ENCODE results near the gene AUH.

AUH gene

DNA sequence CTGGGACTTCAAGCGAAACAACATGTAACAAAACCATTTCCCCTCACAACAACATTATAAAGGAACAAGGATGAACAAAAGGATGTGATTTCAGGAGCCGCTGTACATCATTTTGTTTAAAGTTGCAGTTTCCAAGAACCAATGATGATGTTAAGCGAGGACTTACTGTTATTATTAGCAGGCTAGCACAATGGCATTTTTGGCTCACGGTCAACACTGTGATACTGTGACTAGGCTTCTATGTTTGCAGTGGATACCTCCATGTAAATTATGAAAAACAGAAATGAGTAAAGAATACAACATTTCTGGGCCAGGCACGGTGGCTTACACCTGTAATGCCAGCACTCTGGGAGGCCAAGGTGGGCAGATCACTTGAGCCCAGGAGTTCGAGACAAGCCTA lies 113.0 kb downstream of the AUH start:
- no peak for DNase-seq (ENCODE audit: low read depth in 1 of 2, low spot score in 1 of 2)
- no peak for TF ChIP-seq POLR2AphosphoS5 (IDR thresholded peaks at IDR 0.05; ENCODE audit: low read depth)
- no peak for TF ChIP-seq GABPA (IDR thresholded peaks at IDR 0.05; ENCODE audit: low read depth)
- Histone ChIP-seq H3K27ac (replicated peaks) (no peak overlapping the region), H3K4me3 (replicated peaks; ENCODE audit: insufficient read depth, low read length) (no peak overlapping the region), H3K27me3 (ENCODE audit: insufficient read depth, poor library complexity, severe bottlenecking) (no peaks in the 10 kb centered on the region)

DNA sequence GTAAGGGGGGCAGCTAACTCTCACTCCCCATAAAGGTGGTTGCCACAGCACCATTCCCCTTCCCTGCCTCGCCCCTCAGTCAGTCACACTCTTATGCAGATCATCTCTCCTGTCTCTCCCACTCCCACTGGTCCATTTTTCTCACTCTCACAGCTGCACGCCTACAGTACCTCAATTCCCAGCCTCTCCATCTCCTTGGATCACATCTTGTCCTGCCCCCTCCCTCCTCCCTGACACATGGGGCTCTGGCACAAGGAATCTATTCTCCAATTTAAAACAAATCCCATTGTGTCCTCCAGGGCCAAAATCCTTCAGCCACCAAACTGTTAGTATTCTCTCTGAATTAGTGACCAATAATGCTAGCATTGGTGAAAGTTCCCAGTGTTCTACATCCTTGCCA lies 114.4 kb downstream of the AUH start:
- Histone ChIP-seq H3K27ac (replicated peaks) (no peak overlapping the region), H3K4me3 (replicated peaks; ENCODE audit: insufficient read depth, low read length) (no peak overlapping the region), H3K27me3 (ENCODE audit: insufficient read depth, poor library complexity, severe bottlenecking) (no peaks in the 10 kb centered on the region)
- TF ChIP-seq POLR2AphosphoS5 (IDR thresholded peaks at IDR 0.05; ENCODE audit: low read depth): no peak
- TF ChIP-seq, protein P1, sequence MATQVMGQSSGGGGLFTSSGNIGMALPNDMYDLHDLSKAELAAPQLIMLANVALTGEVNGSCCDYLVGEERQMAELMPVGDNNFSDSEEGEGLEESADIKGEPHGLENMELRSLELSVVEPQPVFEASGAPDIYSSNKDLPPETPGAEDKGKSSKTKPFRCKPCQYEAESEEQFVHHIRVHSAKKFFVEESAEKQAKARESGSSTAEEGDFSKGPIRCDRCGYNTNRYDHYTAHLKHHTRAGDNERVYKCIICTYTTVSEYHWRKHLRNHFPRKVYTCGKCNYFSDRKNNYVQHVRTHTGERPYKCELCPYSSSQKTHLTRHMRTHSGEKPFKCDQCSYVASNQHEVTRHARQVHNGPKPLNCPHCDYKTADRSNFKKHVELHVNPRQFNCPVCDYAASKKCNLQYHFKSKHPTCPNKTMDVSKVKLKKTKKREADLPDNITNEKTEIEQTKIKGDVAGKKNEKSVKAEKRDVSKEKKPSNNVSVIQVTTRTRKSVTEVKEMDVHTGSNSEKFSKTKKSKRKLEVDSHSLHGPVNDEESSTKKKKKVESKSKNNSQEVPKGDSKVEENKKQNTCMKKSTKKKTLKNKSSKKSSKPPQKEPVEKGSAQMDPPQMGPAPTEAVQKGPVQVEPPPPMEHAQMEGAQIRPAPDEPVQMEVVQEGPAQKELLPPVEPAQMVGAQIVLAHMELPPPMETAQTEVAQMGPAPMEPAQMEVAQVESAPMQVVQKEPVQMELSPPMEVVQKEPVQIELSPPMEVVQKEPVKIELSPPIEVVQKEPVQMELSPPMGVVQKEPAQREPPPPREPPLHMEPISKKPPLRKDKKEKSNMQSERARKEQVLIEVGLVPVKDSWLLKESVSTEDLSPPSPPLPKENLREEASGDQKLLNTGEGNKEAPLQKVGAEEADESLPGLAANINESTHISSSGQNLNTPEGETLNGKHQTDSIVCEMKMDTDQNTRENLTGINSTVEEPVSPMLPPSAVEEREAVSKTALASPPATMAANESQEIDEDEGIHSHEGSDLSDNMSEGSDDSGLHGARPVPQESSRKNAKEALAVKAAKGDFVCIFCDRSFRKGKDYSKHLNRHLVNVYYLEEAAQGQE (IDR thresholded peaks at IDR 0.05; ENCODE audit: insufficient replicate concordance, low read depth): no peak
- TF ChIP-seq SPI1 (IDR thresholded peaks at IDR 0.05; ENCODE audit: borderline replicate concordance, low read depth): no peak
- TF ChIP-seq, protein P2, sequence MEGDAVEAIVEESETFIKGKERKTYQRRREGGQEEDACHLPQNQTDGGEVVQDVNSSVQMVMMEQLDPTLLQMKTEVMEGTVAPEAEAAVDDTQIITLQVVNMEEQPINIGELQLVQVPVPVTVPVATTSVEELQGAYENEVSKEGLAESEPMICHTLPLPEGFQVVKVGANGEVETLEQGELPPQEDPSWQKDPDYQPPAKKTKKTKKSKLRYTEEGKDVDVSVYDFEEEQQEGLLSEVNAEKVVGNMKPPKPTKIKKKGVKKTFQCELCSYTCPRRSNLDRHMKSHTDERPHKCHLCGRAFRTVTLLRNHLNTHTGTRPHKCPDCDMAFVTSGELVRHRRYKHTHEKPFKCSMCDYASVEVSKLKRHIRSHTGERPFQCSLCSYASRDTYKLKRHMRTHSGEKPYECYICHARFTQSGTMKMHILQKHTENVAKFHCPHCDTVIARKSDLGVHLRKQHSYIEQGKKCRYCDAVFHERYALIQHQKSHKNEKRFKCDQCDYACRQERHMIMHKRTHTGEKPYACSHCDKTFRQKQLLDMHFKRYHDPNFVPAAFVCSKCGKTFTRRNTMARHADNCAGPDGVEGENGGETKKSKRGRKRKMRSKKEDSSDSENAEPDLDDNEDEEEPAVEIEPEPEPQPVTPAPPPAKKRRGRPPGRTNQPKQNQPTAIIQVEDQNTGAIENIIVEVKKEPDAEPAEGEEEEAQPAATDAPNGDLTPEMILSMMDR (IDR thresholded peaks at IDR 0.05; ENCODE audit: insufficient read depth, low read length): no peak
- TF ChIP-seq GABPA (IDR thresholded peaks at IDR 0.05; ENCODE audit: low read depth): no peak
- DNase-seq (ENCODE audit: low read depth in 1 of 2, low spot score in 1 of 2): no peak

DNA sequence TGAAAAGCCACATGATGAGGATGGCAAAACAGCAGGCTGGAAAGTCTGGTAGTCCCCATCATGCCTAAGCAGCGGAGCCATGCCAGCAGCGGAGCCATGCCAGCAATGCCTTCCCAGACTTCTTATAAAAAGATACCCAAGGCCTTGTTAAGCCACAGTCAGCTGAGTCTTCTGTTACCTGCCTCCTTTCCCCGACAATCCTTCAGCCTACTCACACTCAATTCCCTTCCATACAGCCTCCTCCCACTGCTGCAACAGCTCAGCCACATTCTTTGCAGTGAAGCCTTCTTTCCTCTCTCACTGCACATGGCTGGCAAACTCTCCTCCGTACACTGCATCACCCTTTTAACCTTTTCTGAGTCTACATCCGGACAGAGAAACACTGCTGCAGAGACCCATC lies 114.9 kb downstream of the AUH start:
- no peak overlapping the region for H3K27ac ChIP-seq (replicated peaks)
- no peak overlapping the region for H3K4me3 ChIP-seq (replicated peaks; ENCODE audit: insufficient read depth, low read length)
- no peaks in the 10 kb centered on the region for H3K27me3 ChIP-seq (ENCODE audit: insufficient read depth, poor library complexity, severe bottlenecking)
- no peak for DNase-seq (ENCODE audit: low read depth in 1 of 2, low spot score in 1 of 2)
- TF ChIP-seq, protein P1 (IDR thresholded peaks at IDR 0.05; ENCODE audit: insufficient replicate concordance, low read depth): no peak
- TF ChIP-seq, protein P2 (IDR thresholded peaks at IDR 0.05; ENCODE audit: insufficient read depth, low read length): no peak
- TF ChIP-seq GABPA (IDR thresholded peaks at IDR 0.05; ENCODE audit: low read depth) (no peak), POLR2AphosphoS5 (IDR thresholded peaks at IDR 0.05; ENCODE audit: low read depth) (no peak), SPI1 (IDR thresholded peaks at IDR 0.05; ENCODE audit: borderline replicate concordance, low read depth) (no peak)

DNA sequence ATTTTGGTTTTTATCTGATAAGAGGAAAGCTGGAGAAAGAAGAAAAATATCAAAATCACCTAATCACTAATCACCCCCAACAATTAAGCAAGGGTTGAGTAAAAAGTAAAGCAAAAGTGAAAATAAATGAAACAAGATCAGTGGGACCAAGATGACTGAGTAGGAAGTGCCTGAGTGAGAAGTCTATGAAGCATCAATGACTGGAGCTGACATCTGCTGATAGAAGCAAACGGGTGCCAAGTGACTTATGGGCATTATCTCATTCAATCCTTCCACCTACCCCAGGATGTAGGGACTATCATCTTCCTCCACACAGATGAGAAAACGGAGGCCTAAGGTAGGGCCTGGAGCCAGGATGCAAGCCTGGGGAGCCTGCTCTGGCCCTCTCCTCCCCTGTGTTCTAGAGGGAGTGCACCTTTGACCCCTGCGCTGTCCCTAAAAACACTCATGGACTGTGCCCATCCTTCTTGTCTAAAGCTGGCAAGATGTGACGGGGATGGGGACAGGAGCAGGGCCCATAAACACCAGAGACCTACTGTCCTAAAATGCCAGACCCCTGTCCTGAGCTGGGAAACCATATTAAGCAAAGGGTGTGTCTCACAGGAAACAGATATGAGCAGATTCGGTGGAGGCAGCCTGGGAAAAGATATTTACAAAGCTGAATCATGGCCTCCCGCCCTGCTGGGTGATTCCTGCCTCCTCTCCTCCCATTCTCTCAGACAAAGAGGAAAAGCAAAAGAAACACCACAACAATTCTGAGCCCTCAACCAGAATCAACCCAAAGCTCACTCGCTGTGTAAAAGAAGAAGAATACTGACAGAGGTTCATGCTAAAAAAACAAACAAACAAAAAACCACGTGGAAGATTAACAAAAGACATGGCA lies 116.0 kb downstream of the AUH start:
- H3K27me3 ChIP-seq (ENCODE audit: insufficient read depth, poor library complexity, severe bottlenecking): no peaks in the 10 kb centered on the region
- H3K4me3 ChIP-seq (replicated peaks; ENCODE audit: insufficient read depth, low read length): no peak overlapping the region
- H3K27ac ChIP-seq (replicated peaks): no peak overlapping the region
- TF ChIP-seq, protein P1 (IDR thresholded peaks at IDR 0.05; ENCODE audit: insufficient replicate concordance, low read depth): no peak
- no peak for TF ChIP-seq POLR2AphosphoS5 (IDR thresholded peaks at IDR 0.05; ENCODE audit: low read depth)
- DNase-seq (ENCODE audit: low read depth in 1 of 2, low spot score in 1 of 2): no peak
